Measurements from ENCODE around the gene RAG2.
A peak's percentile ranks its signal among the peaks of the same experiment; 100 is the strongest.

RAG2 gene

GRCh38 chr11:36627006-36627405 lies 29.0 kb upstream of the RAG2 start:
- no peak for TF ChIP-seq CTCF (conservative IDR thresholded peaks at IDR 0.05; ENCODE audit: low read depth, low read length)
- DNase-seq (ENCODE audit: low read depth): no peak

DNA sequence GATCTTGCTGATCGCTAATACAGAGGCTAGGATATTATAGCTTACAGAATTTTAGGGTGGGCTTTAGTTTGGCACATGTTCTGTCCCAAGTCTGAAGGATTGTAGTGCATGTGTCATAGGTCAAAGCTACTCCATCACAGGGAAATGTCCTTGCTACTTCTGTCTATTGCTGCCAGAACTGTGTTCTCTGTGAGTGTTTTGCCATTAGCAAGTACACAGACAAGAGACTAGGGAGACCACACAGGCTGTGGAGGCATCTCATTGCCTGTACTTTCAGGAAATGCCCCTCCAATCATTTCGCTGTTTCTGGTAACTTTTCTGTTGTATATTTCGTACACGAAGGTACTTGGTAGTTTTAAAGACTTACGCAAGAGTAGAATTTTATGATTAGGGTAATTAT lies 25.5 kb upstream of the RAG2 start:
- DNase-seq (ENCODE audit: low read depth): no peak
- no peak for TF ChIP-seq CTCF (conservative IDR thresholded peaks at IDR 0.05; ENCODE audit: low read depth, low read length)
- H3K4me3 ChIP-seq (ENCODE audit: low read depth, low read length): no peak overlapping the region

More at GRCh38 chr11:36627006-36627405, 29.0 kb upstream of the RAG2 start:
- no peak overlapping the region for H3K4me3 ChIP-seq (ENCODE audit: low read depth, low read length)

GRCh38 chr11:36622431-36623136 lies 24.5 kb upstream of the RAG2 start:
- DNase-seq (ENCODE audit: low read depth): peak; percentile 63

DNA sequence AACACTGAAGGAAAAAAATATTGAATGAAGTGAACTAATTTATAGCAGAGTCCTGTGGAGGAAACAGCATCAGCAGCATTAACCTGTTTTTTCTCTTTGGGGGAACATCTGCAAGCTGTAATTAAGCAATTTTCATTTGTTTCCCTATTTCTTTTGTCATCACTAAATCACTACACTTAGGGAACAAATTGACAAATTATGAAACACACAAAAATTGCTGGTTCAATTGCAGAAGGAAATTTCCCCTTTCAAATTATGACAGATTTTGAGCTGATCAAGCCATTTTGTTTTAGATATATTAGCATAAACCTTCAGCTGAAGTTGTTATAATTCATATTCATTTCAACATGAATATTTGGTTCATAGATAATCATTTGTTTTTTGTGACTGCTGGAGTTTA lies 22.2 kb upstream of the RAG2 start:
- no peak overlapping the region for H3K4me3 ChIP-seq (ENCODE audit: low read depth, low read length)
- no peak for DNase-seq (ENCODE audit: low read depth)
- TF ChIP-seq CTCF (conservative IDR thresholded peaks at IDR 0.05; ENCODE audit: low read depth, low read length): no peak

More at GRCh38 chr11:36622431-36623136, 24.5 kb upstream of the RAG2 start:
- TF ChIP-seq CTCF (conservative IDR thresholded peaks at IDR 0.05; ENCODE audit: low read depth, low read length): peak; percentile 68
- H3K4me3 ChIP-seq (ENCODE audit: low read depth, low read length): no peak overlapping the region

DNA sequence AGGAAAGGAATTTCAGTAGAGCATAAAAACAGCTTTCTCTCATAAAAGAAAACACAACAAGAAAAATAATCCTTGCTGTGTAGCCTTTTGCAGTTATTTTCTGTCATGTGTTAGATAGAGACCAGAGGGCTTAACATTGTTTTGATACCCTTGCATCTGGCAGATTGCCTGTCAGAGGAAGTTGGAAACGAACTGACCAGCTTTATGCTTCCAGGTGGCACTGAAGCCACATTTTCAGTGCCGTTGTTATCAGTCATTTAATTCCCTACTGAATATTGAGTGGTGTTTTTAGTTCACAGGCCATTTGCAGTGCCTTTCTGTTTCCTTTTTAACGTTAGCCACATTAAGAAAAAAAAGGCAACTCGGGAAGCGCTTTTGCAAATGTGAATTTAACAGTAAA lies 21.5 kb upstream of the RAG2 start:
- no peak overlapping the region for H3K4me3 ChIP-seq (ENCODE audit: low read depth, low read length)
- no peak for TF ChIP-seq CTCF (conservative IDR thresholded peaks at IDR 0.05; ENCODE audit: low read depth, low read length)
- DNase-seq (ENCODE audit: low read depth): peak; percentile 10

GRCh38 chr11:36618363-36619047 lies 20.5 kb upstream of the RAG2 start:
- TF ChIP-seq CTCF (conservative IDR thresholded peaks at IDR 0.05; ENCODE audit: low read depth, low read length): no peak
- H3K4me3 ChIP-seq (ENCODE audit: low read depth, low read length): no peak overlapping the region

More at GRCh38 chr11:36618363-36619047, 20.5 kb upstream of the RAG2 start:
- no peak for DNase-seq (ENCODE audit: low read depth)
